Epithelial cell of esophagus (primary cell): ENCODE data around the gene SUV39H2.
"Not testable (repeated sequence)": the region's sequence is repeated elsewhere in the genome, so short reads cannot be mapped to it uniquely, and the experiment has no call there.

Experiments
- DNase-seq: peaks from one replicate; pipeline ENCODE4 v3.0.0; 2010; ENCODE audit warnings: low read depth
- H3K4me3 ChIP-seq: 2 replicates; pipeline ENCODE4 v1.5.1; 2011; ENCODE audit warnings: mild to moderate bottlenecking, low read length, control low read depth
- CTCF ChIP-seq: IDR thresholded peaks from 2 replicates; pipeline ENCODE4 v1.5.1; 2011; ENCODE audit warnings: low read depth, mild to moderate bottlenecking, low read length, control low read depth, inconsistent platforms; ENCODE audit not compliant: insufficient read depth; ENCODE audit errors: missing control alignments

Gene SUV39H2

GRCh38 chr10:14859043-14859442 is 19.6 kb upstream of the SUV39H2 start:
- no peak for DNase-seq
- TF ChIP-seq CTCF, result no peak
- H3K4me3 ChIP-seq, result no peak overlapping the region

GRCh38 chr10:14859775-14860174 is 18.9 kb upstream of the SUV39H2 start:
- H3K4me3 ChIP-seq, result no peak overlapping the region
- TF ChIP-seq CTCF, result no peak
- no peak for DNase-seq

GRCh38 chr10:14860791-14861190 is 17.9 kb upstream of the SUV39H2 start:
- TF ChIP-seq CTCF, result no peak
- DNase-seq, result no peak

GRCh38 chr10:14864466-14864865 is 14.2 kb upstream of the SUV39H2 start:
- not testable (repeated sequence) for DNase-seq, H3K4me3 ChIP-seq

More at GRCh38 chr10:14860791-14861190, 17.9 kb upstream of the SUV39H2 start:
- no peak overlapping the region for H3K4me3 ChIP-seq

- not testable (repeated sequence) for H3K4me3 ChIP-seq, DNase-seq
Measured at GRCh38 chr10:14864871-14865270, 13.8 kb upstream of the SUV39H2 start.

- no peak overlapping the region for H3K4me3 ChIP-seq
- peak; percentile 36 for DNase-seq
- no peak for TF ChIP-seq CTCF
Measured at GRCh38 chr10:14873090-14873760, 5.4 kb upstream of the SUV39H2 start.

- no peak overlapping the region for H3K4me3 ChIP-seq
- DNase-seq, result no peak
- no peak for TF ChIP-seq CTCF
Measured at GRCh38 chr10:14875941-14876340, 2.7 kb upstream of the SUV39H2 start.

GRCh38 chr10:14876764-14877163 is 1.9 kb upstream of the SUV39H2 start:
- peak overlapping the region; percentile 96 for H3K4me3 ChIP-seq
- no peak for DNase-seq
- TF ChIP-seq CTCF, result no peak
